ENCODE data around the gene NFATC1.

NFATC1 gene

GRCh38 chr18:79556829-79557585, 161.3 kb downstream of the NFATC1 start:
- DNase-seq (ENCODE audit: low read depth), result no peak

GRCh38 chr18:79558196-79558932, 162.6 kb downstream of the NFATC1 start:
- DNase-seq (ENCODE audit: low read depth), result no peak

GRCh38 chr18:79558933-79559416, 163.2 kb downstream of the NFATC1 start:
- DNase-seq (ENCODE audit: low read depth), result no peak

- DNase-seq (ENCODE audit: low read depth), result no peak
Observed at GRCh38 chr18:79559436-79559835, 163.7 kb downstream of the NFATC1 start.

GRCh38 chr18:79560042-79560860, 164.5 kb downstream of the NFATC1 start:
- no peak for DNase-seq (ENCODE audit: low read depth)

GRCh38 chr18:79560861-79561210, 165.1 kb downstream of the NFATC1 start:
- no peak for DNase-seq (ENCODE audit: low read depth)

GRCh38 chr18:79563949-79564348, 168.2 kb downstream of the NFATC1 start:
- DNase-seq (ENCODE audit: low read depth), result no peak

GRCh38 chr18:79564441-79564840, 168.7 kb downstream of the NFATC1 start:
- DNase-seq (ENCODE audit: low read depth), result no peak

GRCh38 chr18:79566771-79567431, 171.2 kb downstream of the NFATC1 start:
- DNase-seq (ENCODE audit: low read depth), result no peak

- DNase-seq (ENCODE audit: low read depth), result no peak
Observed at GRCh38 chr18:79567481-79568147, 171.9 kb downstream of the NFATC1 start.

- DNase-seq (ENCODE audit: low read depth), result no peak
Observed at GRCh38 chr18:79568543-79569205, 172.9 kb downstream of the NFATC1 start.

- no peak for DNase-seq (ENCODE audit: low read depth)
Observed at GRCh38 chr18:79569720-79570119, 174.0 kb downstream of the NFATC1 start.

- DNase-seq (ENCODE audit: low read depth), result no peak
Observed at GRCh38 chr18:79570266-79571201, 174.8 kb downstream of the NFATC1 start.

GRCh38 chr18:79571211-79572092, 175.7 kb downstream of the NFATC1 start:
- DNase-seq (ENCODE audit: low read depth), result no peak

- no peak for DNase-seq (ENCODE audit: low read depth)
Observed at GRCh38 chr18:79572093-79572780, 176.5 kb downstream of the NFATC1 start.

GRCh38 chr18:79572848-79573451, 177.2 kb downstream of the NFATC1 start:
- DNase-seq (ENCODE audit: low read depth), result no peak

GRCh38 chr18:79573921-79574491, 178.3 kb downstream of the NFATC1 start:
- DNase-seq (ENCODE audit: low read depth), result no peak

Data from stimulated activated CD8-positive, alpha-beta memory T cell treated with anti-CD3 and anti-CD28 coated beads, Interleukin-15, amount 100 ng/mL, for 1 hour (primary cell).